NK-92 treated with Interleukin-12 subunit alpha and Interleukin-12 subunit beta, amount 100 ng/mL, for 24 hours (cell line): ENCODE measurements around the gene PDAP1.
"Not testable (repeated sequence)": the region's sequence is repeated elsewhere in the genome, so short reads cannot be mapped to it uniquely, and the experiment has no call there.

Experiments
- DNase-seq: peaks from one replicate; lab custom pipeline; 2025; lab: John Stamatoyannopoulos, UW

The PDAP1 gene

DNA sequence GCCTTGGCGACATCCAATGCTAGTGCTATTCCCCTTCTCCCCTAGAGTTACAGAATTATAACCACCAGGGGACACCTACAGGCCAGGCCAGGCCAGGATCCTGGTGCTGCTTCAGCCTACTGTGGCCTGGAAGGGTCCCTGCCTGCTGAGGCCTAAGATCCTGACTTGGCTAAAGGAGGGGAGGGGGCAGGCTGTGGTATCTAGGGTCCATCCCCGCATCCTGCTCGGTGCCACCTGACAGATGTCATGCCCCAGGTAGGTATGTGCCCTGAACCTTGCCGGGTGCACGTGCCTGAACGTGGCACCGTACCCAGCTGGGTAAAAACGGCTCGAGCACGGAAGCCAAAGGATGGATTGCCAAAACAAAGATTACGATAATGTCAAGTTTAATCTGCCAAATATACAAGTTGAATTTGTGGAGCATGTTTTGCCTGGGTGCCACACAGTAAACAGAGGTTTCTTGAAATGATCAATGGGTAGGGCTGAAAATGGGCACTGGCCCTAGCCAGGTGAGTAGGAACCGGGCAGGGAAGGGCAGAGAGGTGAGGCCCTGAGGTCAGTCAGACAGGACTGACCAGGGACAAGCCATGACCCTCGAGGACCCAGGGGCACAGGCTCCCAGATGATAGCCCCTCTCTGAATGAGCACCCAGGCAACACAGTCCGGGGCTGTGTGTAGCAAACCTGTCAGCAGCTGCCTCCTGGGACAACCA lies 12.6 kb downstream of the PDAP1 start:
- DNase-seq = no peak

DNA sequence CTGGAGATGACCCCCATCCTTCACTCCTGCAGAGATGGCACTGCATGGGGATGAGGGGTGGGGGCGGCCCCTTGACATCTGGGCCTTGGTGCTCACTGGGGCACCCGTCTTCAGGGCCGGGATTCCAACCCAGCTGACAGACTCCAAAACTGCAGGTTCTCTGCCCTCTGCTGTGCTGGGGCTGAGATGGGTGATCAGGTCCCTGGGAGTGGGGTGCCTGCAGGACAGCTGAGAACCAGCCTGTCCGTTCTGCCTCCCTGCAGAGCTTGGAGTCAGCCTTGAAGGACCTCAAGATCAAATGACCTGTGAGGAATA lies 14.3 kb downstream of the PDAP1 start:
- no peak for DNase-seq

DNA sequence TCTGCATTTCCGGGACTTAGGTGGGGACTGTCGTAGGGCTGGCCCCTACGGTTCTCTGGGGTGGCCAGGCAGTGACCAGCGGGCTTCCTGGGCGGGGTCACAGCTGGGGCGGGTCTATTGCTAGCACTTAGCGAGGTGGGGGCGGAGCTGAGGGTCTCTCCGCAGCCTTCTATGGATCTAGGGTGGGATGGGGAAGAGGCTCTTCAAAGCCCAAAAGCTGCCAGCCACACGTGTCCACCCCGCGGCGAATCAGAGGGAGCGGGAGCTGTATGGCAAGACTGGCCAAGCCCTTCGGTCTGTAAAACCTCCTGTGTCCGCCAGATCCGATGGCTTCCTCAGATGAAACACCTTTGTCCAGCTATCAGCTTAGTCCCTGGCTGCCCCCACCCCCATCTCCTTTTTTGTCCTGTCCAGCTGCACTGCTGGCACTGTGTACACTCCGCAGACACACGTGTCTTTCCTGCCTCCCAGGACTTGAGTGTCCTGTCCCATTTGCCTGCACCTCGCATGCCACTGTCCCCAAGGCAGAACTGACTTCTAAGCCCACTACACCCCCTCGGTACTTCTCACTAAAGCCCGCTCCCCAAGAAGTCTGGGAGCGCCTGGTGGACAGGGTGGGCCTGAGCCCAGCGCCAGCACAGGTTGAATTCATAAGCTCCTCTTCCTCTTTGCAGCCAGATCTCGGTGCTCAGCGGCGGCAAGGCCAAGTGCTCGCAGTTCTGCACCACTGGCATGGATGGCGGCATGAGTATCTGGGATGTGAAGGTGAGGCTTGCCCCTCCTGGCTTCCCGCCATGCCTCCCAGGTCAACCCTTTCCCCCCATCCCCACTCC lies 14.8 kb downstream of the PDAP1 start:
- no peak for DNase-seq

DNA sequence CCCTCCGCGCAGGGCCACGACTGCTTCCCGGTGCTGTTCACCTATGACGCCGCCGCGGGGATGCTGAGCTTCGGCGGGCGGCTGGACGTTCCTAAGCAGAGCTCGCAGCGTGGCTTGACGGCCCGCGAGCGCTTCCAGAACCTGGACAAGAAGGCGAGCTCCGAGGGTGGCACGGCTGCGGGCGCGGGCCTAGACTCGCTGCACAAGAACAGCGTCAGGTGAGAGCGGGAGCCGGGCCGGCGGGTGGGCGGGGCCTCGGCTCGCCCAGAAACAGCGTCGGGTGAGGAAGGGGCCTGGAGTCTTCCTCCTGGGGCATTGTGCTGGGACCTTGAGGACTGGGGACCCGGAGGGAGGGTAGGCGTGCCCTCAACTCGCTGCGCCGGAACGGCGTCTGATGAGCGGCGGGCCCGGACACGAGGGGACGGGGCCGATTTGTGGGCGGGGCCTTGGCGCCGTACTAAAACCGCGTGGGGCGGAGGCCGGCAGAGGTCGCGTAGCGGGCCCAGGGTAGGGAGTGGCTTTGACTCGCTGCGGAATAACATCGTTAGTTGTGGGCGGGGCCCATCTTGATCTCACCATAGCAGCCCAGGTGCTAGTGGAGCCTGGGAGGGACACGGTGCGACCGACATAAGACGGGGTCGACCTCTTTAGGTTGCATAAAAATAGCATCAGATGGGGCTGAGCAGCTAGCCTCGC lies 15.6 kb downstream of the PDAP1 start:
- DNase-seq = no peak

DNA sequence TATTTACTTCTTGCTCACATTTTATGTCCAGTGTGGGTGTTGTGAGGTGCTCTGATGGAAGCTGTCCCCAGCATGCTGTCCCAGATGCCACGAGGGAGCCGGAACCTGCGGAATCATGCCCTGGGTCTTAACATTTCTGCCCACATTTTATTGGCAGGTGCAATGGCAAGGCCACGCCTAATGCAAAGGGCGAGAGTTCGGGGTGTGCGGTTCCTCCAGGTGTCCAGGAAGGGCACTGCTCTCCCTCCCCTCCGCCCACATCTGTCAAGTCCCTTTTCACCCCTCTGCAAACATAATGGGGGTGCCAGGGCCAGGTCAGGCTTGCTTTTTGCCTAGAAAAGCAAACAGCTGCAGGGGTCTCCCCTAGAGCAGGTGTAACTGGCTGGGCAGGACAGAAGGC lies 16.4 kb downstream of the PDAP1 start:
- DNase-seq = no peak

DNA sequence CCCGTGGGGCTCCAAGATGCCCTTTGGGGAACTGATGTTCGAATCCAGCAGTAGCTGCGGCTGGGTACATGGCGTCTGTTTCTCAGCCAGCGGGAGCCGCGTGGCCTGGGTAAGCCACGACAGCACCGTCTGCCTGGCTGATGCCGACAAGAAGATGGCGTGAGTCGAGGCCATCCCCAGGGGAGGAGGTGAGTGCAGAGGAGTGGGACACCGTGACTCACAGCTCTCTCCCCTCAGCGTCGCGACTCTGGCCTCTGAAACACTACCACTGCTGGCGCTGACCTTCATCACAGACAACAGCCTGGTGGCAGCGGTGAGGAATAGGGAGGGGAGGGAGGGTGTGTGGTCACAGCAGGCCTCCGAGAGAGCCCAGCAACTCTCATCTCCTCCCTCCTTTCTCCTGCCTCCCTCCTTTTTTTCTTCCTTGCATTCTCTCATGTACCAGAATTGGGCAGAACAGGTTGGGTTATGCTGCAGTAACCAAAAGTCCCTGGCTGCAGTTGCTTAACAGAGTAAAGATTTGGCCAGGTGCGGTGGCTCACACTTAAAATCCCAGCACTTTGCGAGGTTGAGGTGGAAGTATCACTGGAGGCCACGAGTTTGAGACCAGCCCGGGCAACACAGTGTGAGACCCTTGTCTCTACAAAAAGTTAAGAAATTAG lies 17.3 kb downstream of the PDAP1 start:
- DNase-seq = no peak

DNA sequence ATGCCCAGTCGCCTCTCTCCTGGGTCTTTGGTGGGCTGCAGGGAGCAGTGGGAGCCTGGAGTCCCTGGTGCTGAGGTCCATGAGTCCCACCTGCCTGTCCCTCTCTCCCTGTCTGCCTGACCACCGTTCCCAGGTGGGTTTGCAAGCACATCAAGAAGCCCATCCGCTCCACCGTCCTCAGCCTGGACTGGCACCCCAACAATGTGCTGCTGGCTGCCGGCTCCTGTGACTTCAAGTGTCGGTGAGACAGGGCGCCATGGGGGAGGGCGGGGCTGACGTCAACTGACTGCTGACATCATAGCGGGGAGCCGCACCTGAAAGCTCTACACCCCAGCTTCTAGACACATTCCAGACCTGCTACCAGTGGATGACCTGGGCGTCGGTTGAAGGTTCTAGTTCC lies 18.6 kb downstream of the PDAP1 start:
- DNase-seq = no peak

DNA sequence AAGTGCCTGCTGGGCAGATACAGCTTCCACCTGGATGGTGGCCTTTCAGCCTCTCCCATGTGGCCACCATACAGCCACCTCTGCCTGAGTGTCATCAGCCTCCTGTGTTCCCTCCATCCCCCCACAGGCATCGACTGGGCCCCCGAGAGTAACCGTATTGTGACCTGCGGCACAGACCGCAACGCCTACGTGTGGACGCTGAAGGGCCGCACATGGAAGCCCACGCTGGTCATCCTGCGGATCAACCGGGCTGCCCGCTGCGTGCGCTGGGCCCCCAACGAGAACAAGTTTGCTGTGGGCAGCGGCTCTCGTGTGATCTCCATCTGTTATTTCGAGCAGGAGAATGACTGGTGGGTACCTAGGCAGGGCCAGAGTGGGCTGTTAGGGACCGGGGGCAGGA lies 20.5 kb downstream of the PDAP1 start:
- no peak for DNase-seq

DNA sequence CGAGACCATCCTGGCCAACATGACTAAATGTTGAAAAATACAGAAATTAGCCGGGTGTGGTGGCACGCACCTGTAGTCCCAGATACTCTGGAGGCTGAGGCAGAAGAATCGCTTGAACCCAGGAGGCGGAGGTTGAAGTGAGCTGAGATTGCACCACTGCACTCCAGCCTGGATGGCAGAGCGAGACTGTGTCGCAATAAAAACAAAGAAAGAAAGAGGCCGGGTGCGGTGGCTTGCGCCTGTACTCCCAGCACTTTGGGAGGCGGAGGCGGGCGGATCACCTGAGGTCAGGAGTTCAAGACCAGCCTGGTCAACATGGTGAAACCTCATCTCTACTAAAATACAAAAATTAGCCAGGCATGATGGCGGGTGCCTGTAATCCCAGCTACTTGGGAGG lies 21.2 kb downstream of the PDAP1 start:
- not testable (repeated sequence) for DNase-seq

DNA sequence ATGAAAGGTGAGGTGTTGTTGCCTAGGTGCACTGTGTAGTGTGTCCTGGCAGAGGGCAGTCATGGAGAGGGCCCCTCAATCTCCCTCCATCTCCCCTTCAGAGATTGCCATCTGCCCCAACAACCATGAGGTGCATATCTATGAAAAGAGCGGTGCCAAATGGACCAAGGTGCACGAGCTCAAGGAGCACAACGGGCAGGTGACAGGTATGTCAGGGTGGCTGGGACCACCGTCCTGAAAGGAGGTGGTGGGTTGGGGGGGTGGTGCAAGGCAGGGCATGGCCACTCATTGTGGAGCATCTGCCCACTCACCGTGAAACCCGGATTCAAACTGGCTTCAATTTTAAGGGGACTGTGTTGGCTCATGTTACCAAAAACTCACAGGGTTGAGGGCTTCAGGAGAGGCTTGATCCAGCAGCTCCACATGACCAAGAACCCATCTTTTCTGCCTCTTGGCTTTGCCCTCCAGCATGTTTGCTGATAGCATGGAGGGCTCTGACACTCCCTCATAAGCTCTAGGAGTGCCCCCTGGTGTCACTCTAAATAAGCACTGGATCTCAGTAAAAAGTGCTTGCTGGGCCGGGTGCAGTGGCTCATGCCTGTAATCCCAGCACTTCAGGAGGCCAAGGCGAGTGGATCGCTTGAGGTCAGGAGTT lies 21.7 kb downstream of the PDAP1 start:
- DNase-seq = no peak

DNA sequence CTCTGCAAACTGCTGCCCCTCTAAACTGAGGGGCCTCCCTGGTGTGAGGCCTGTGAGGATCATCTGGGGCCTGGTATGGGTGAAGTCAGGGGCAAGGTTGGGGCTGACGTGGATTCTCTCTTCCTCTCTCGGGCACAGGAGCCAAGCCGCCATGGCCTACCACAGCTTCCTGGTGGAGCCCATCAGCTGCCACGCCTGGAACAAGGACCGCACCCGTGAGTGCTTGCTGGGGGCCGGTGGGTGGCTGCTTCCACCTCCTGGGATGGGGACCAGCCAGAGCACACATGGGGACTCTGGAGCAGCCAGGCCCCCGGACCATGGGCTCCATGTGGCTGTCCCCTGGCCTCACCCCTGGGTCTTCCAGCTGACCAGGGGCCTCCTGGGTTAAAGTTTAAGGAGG lies 22.8 kb downstream of the PDAP1 start:
- DNase-seq = no peak

DNA sequence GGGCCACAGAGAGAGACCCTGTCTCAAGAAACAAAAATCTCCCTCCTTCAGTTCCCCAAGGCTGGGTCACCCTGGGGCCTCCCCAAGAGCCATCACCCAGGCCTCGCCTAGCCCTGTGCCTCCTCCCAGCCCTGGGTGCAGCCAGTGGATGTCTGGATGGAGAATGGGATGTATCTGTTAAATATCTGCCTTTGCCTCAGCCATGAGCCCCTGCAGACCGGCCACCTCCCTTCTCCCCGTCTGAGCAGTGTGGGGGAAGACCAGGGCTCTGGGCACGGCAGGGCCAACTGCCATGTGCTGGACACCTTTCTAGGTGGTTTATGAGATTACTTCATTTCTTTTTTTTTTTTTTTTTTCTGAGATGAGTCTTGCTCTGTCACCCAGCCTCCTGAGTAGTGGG lies 23.9 kb downstream of the PDAP1 start:
- DNase-seq = no peak

DNA sequence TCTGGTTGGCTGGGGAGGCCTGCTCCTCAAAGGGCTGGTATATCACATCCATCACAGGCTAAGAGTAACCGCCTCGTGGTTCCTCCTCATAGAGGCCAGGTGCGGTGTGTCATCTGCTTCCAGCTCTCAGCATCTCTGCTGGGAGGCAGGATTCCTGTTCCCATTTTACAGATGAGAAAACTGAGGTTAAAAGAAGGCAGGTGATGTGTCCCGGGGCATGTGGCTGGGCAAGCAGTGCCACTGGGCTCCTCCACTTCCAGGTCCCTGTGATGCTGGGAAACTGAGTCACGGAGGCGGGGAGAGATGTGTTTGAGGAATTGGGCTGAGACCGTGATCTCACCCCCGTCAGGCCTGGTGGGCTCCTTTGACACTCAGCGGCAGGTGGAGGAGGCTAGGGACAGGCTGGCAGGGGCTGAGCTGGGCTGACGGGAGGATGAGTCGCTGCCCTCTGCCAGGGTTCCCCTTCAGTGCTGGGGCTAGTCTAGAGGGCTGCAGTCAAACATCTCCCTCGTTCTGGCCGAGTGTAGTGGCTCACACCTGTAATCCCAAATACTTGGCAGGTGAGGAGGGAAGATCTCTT lies 24.5 kb downstream of the PDAP1 start:
- no peak for DNase-seq

DNA sequence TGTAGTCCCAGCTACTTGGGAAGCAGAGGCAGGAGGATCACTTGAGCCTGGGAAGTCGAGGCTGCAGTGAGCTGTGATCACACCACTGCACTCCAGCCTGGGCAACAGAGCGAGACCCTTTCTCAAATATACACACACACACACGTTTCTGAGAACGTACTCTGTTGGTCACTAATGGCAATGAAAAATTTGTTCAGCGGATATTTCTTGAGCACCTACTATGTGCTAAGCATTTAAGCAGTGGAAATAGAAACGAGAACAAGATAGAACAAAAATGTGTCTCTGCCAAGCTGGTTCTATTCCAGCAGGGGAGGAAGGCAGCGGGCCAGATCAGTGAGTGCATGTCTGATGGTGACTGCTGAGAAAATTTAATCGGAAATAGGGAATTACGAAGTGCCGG lies 25.2 kb downstream of the PDAP1 start:
- DNase-seq = no peak

DNA sequence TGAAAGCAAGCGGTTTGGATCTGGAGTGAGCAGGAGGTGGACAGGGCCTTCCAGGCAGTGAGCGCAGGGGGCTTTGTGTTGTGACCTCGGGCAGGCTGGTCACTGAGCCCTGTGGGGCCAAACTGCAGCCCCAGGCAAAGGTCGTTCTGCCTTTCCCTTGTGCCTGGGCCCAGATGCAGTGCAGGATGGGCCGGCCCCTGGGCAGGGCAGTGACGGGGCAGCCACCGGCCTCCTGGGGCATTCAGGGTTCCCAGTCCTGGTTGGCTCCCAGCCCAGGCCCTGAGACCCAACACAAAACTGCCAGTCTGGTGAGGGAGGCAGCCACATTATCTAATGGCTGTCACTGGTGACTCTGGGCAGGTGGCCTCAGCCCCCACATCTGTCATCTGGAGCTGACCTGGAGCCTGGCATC lies 26.7 kb downstream of the PDAP1 start:
- DNase-seq = no peak

DNA sequence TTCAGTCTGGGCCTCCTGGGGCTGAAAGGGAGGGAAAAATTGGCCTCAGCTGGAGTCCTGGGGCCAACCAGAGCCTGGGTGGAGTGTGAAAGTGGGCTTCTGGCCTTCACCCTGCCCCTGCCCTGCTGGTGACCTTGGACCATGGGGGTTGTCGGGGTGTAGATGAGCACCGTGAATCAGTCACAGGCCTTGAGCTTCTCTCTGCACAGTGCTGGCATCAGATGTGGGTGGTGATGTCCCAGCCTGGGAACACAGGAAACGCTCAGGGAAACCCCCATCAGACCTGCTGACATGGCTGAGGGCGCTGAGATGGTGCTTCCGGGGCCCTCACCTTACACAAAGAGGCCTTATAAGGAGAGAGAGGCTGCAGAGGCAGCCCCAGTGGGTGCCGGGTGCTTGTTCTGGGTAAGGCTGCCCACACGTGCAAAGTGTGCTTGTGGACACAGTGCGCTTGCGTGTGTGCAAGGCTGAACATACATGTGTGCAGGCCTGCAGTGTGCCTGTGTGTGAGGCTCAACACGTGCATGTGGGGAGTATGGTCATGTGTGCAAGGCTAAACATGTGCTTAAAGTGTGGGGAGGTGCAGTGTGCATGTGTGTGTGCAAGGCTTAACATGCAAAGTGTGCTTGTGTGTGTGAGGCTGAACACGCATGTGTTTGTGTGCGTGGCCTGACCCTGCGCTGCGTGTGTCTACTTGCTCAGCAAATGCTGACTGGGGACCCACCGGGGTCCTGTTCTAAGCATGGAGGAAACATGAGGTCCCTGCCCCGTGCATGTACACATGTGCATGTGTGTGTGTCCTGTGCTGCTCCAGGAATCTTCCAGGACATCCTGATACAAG lies 27.4 kb downstream of the PDAP1 start:
- peak; percentile 85 for DNase-seq

DNA sequence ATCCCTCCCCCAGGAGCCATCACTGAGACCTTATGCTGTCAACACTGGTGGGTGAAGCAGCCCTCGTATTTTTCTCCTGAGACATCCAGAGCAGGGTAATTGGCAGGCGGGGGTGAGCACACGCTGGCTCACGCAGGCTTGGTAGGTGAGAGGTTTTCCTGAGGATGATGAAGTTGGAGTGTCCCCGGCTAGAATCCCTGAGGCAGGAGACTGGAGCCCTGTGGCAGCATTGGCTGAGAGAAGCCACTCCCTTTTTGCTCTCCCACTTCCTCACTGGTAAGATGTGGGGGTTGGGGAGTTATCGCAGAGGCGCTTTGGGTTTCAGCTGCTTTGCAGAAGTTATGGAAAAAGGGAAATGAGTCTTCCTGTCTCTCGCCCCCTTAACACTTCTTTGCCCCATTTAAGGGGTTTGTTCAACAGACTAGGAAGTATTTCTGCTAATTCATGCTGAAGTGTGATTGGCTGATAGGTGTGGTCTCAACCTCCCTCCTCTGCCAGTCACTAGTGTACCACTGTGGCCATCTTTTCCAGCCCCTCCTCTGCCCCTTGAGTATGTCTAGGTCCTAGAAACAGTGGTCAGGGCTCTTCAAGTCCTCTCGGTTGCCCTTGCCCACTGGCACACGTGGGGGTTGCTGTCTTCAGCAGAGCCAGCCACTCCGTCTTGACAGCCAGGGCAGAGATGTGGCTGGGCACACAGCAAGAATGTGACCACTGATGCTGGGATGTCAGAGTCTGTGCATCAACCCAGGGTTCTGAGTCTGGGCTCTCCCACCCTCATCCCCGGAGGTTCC lies 28.2 kb downstream of the PDAP1 start:
- no peak for DNase-seq

DNA sequence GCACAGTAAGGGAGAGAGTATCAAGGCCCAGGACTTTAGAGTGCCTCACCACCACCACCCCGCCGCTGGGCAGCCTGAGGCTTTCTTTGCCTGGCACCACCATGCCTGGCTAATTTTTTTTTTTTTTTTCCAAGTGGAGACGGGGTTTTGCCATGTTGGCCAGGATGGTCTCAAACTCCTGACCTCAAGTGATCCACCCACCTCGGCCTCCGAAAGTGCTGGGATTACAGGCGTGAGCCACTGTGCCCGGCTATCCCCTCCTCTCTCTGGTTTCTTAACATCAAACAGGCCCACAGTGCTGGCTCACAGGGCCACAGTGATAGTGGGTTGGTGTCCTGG lies 28.7 kb downstream of the PDAP1 start:
- DNase-seq = not testable (repeated sequence)

DNA sequence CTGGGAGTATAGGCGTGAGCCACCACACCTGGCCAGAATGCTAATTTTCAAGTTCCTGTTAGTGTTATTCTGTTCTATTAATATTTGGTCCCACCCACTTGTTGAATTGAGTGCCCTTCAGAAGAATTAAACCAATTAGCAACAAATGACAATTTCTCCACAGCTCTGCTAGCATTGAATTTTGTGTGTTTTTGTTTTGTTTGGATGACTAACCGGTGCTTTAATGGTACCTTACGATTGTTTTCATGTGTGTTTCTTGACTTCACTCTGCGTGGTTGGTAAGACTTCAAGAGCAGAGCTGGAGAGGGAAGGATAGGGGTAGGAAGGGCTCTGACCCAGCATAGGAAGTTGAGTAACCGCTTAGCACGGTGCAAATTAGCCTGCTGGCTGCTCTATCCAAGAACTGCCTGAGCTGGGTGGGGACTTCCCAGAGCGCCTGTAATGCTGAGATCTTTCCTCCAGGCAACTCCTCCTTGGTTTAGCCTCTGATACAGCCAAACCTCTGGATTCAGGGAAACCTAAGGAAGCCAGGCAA lies 29.3 kb downstream of the PDAP1 start:
- DNase-seq = peak; percentile 36
